WERI-Rb-1 (cell line): ENCODE measurements around the gene DDB1.

Experiments
- DNase-seq: peaks from one replicate; pipeline ENCODE4 v3.0.0-alpha.2; 2020
- H3K27ac ChIP-seq: fragments of 250-450 bp; sonication (Bioruptor Pico); 2 replicates; pipeline ENCODE4 v1.5.1; 2020; ENCODE audit warnings: mild to moderate bottlenecking, moderate library complexity
- H3K27me3 ChIP-seq: fragments of 250-450 bp; sonication (Bioruptor Pico); 2 replicates; pipeline ENCODE4 v1.5.1; 2021; ENCODE audit warnings: mild to moderate bottlenecking, low read depth, moderate library complexity; ENCODE audit not compliant: insufficient read depth, severe bottlenecking
- H3K36me3 ChIP-seq: fragments of 250-450 bp; sonication (Bioruptor Pico); 2 replicates; pipeline ENCODE4 v1.5.1; 2020; ENCODE audit warnings: mild to moderate bottlenecking, moderate library complexity
- H3K4me3 ChIP-seq: 2 replicates; pipeline ENCODE4 v1.5.1; 2011; ENCODE audit warnings: low read depth, mild to moderate bottlenecking, control low read depth, low read length
- H3K9me3 ChIP-seq: fragments of 250-450 bp; sonication (Bioruptor Pico); 2 replicates; pipeline ENCODE4 v1.5.1; 2021; ENCODE audit warnings: mild to moderate bottlenecking, moderate library complexity; ENCODE audit not compliant: severe bottlenecking
- TF ChIP-seq, protein P1 (sequence below): IDR thresholded peaks from 2 replicates; pipeline ENCODE4 v1.5.1; 2011; ENCODE audit warnings: low read depth, mild to moderate bottlenecking, control low read depth, inconsistent platforms, low read length

The DDB1 gene

DNA sequence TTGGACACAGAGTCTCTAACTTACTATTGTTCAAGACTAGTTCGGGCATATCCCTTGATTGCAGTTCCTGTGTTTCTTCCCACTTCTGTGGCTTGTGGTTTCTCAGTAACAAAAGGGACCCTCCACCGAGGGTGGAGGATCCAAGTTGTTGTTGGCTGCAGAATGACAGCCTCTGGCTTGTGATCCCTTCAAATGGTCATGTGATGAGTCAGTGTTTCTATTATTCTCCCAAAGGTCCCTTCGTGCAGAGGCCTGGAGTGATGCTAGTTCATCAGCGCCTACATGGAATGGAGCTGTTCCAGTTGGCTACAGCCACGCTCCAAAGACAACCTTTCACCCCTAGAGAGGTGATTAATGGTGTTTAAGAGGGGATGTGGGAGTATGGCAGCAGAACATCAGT, 35.2 kb downstream of the DDB1 start:
- H3K27me3 ChIP-seq = no peaks in the 10 kb centered on the region
- peaks cover 49% of the 10 kb centered on the region for H3K36me3 ChIP-seq
- no peak overlapping the region for H3K27ac ChIP-seq
- H3K4me3 ChIP-seq = no peak overlapping the region
- H3K9me3 ChIP-seq = no peaks in the 10 kb centered on the region
- TF ChIP-seq, protein P1, sequence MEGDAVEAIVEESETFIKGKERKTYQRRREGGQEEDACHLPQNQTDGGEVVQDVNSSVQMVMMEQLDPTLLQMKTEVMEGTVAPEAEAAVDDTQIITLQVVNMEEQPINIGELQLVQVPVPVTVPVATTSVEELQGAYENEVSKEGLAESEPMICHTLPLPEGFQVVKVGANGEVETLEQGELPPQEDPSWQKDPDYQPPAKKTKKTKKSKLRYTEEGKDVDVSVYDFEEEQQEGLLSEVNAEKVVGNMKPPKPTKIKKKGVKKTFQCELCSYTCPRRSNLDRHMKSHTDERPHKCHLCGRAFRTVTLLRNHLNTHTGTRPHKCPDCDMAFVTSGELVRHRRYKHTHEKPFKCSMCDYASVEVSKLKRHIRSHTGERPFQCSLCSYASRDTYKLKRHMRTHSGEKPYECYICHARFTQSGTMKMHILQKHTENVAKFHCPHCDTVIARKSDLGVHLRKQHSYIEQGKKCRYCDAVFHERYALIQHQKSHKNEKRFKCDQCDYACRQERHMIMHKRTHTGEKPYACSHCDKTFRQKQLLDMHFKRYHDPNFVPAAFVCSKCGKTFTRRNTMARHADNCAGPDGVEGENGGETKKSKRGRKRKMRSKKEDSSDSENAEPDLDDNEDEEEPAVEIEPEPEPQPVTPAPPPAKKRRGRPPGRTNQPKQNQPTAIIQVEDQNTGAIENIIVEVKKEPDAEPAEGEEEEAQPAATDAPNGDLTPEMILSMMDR = no peak
- DNase-seq = no peak

DNA sequence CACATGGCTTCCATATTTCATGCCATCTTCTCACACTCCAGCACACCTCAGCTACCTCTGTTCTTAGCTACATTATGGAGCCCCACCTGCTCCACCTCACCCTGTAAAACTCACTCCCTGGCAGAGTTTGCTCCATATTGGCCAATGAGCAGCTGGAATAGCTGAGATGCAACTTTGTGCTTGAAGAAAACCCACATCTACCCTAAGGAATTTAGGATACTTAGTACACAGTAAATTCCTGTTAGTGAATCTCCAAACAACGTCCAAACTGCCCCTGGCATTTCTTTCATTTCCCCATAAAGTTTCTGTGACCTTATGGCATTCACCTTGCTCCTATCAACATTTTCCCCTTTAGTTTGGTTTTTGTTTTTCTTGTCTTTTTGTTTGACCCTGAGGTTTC, 35.6 kb downstream of the DDB1 start:
- Histone ChIP-seq H3K36me3 (peaks cover 45% of the 10 kb centered on the region), H3K9me3 (no peaks in the 10 kb centered on the region), H3K27ac (no peak overlapping the region), H3K27me3 (no peaks in the 10 kb centered on the region), H3K4me3 (no peak overlapping the region)
- no peak for DNase-seq
- TF ChIP-seq, protein P1 = no peak

- Histone ChIP-seq H3K36me3 (peaks cover 32% of the 10 kb centered on the region), H3K4me3 (peak overlapping the region; percentile 74), H3K27me3 (no peaks in the 10 kb centered on the region), H3K27ac (peak overlapping the region; percentile 77; the same call in 1 of the 2 replicates), H3K9me3 (no peaks in the 10 kb centered on the region)
- DNase-seq = no peak
- TF ChIP-seq, protein P1 = no peak
These were observed 37.3 kb downstream of the DDB1 start for GRCh38 chr11:61295596-61295926.

- peak; percentile 81 for DNase-seq
- H3K27ac ChIP-seq = peak within 1 kb of the TSS; percentile 77
These were observed 37.9 kb downstream of the DDB1 start, which contains the start of gene VWCE for GRCh38 chr11:61294717-61295595. VWCE (minus strand) TSS chr11:61295316; CDS start chr11:61295037, 279 bp downstream.

DNA sequence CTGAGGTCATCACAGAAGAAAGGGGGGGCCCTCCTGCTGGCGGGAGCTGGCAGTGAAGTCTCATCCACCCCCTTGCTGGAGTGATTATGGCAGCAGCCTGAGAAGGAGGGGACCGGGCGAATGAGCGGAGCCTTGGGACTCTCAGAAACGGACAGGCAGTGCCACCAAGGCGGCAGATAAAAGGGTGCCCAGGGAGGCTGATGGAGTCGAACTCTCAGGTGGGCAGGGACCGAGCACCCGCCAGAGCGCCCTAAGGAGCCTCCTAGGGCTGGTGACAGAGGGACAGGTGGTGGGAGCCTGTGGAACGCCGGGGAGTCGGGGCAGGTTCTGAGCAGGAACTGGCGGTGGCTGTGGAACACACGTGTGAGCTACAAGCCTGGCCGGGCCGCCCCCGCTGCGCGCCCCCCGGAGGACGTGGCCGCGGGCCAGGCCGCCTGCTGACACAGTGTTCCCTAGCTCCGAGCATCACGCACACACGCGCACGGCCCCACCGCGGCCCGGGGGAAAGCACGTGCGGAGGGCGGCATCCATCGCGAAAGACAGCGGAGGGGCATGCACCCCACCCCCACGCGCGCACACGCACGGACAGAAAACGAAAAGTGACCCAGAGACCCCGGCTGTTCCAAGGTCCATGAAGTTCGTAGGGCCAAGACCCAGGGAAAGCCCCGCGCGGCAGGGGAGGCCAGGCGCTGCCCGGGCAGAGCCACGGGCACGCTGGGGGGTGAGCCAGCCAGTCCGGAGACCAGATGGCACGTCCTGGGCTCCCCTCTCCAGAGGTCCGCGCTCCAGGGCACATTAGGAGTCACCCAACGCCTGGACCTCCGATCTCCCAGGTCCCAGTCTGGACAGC, 38.8 kb downstream of the DDB1 start:
- TF ChIP-seq, protein P1 = 0 out of 2 replicates have a peak, but pooled peaks have one; percentile 23
- H3K9me3 ChIP-seq = no peaks in the 10 kb centered on the region
- DNase-seq = peak; percentile 60
- H3K4me3 ChIP-seq = peak overlapping the region; percentile 74
- peaks cover 27% of the 10 kb centered on the region for H3K36me3 ChIP-seq
- no peaks in the 10 kb centered on the region for H3K27me3 ChIP-seq
- peak overlapping the region; percentile 77 for H3K27ac ChIP-seq

More at GRCh38 chr11:61294717-61295595, 37.9 kb downstream of the DDB1 start, which contains the start of gene VWCE:
- peaks cover 28% of the 10 kb centered on the region for H3K36me3 ChIP-seq
- H3K9me3 ChIP-seq = no peaks in the 10 kb centered on the region
- TF ChIP-seq, protein P1 = peak; percentile 59
- H3K27me3 ChIP-seq = no peaks in the 10 kb centered on the region
- H3K4me3 ChIP-seq = peak within 1 kb of the TSS; percentile 74
